ENCODE measurements around the gene TPCN2.

DNA sequence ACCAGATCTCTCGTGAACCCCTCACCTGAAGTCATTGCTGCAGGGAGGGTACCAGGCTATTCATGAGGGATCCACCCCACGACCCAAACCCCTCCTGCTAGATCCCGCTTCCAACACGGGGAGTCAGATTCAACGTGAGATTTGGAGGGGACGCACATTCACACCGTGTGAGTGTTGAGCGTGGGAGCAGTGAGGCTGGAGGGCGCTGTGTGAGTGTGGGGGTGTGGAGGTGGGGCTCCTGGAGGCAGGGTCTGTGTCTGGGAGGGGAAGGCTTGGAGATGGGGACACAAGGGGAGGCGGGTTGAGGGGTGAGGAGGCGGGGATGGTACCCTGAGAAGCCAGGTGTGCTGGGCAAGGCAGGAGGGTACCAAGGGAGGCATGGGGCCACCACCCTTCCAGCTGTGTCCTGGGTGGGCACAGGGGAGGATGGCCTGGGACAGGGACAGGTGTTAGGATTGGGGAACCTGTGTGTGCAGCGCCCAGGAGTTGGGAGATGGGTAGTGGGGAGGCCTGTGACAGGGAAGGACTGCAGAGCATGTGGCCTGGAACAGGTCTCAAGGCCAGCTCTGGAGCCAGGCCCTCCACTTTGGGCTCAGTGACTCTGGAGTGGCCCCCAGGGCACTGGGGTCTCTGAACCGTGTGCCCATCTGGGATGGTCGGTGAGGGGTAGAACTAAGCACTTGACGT lies 13.6 kb downstream of the TPCN2 start:
- TF ChIP-seq, protein P1, sequence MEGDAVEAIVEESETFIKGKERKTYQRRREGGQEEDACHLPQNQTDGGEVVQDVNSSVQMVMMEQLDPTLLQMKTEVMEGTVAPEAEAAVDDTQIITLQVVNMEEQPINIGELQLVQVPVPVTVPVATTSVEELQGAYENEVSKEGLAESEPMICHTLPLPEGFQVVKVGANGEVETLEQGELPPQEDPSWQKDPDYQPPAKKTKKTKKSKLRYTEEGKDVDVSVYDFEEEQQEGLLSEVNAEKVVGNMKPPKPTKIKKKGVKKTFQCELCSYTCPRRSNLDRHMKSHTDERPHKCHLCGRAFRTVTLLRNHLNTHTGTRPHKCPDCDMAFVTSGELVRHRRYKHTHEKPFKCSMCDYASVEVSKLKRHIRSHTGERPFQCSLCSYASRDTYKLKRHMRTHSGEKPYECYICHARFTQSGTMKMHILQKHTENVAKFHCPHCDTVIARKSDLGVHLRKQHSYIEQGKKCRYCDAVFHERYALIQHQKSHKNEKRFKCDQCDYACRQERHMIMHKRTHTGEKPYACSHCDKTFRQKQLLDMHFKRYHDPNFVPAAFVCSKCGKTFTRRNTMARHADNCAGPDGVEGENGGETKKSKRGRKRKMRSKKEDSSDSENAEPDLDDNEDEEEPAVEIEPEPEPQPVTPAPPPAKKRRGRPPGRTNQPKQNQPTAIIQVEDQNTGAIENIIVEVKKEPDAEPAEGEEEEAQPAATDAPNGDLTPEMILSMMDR (IDR thresholded peaks at IDR 0.05), result no peak
- no peak for TF ChIP-seq POLR2A (IDR thresholded peaks at IDR 0.05)
